ENCODE results near the gene C1orf210. TPM values are rescaled to one million over a fixed set of nuclear protein-coding genes. Genes with fewer than 3 reads are reported as not detected.

C1orf210 gene
- total RNA-seq (2021) (11.7 to 14.0 TPM (median 12.8 TPM) in 3 replicates), Bru-seq, nascent RNA (percentile 62 among the genes with signal in this experiment)
- long read RNA-seq, experiment 1, transcript C1orf210-202 (3 exons, 1,478 nt): major isoform, 23 of 26 reads
- long read RNA-seq, experiment 1, partial matches to known transcripts: 1 of 26 reads
- long read RNA-seq, experiment 1, other reads (novel, unspliced or antisense): 2 of 26 reads
- long read RNA-seq, experiment 2, transcript C1orf210-202 (3 exons, 1,478 nt): major isoform, 17 of 21 reads
- long read RNA-seq, experiment 2, partial matches to known transcripts: 0 of 21 reads
- long read RNA-seq, experiment 2, other reads (novel, unspliced or antisense): 4 of 21 reads
- long read RNA-seq, experiment 3, transcript C1orf210-202 (3 exons, 1,478 nt): major isoform, 10 of 10 reads
- long read RNA-seq, experiment 3, partial matches to known transcripts: 0 of 10 reads
- long read RNA-seq, experiment 3, other reads (novel, unspliced or antisense): 0 of 10 reads

DNA sequence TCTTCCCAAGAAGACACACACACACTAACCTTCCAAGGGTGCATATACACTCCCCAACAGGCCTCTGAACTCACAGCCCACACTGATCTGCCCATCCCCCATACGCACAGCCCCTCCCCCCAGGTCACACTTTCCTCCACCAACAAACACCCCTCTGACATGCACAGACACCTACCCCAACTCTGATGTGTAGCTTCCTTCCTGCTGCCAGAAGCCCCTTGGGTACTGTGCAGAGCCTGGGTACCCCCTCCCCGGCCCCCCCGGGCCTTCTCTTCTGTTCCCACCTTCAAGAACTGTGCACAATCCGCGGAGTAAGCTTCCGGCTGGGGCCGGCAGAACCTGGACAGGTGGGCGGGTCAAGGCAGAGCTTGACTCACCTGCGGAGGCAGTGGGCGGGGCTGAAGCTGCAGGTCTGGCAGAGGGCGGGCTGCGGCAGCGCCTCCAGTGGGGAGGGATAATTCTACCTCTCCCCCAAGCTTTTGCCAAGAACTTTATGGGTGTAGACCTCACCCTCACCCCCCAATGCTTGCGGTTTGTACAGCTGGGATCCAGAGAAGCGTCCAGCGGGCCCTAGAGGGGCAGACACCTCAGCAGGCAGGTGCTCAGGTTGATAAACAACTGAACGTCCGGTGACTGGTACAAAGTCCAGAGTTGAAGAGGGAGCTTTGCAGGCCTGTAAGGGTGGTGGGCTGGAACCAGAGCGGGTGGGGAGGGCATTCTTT, at the start of gene C1orf210:
Gene C1orf210 (minus strand): TSS at position 313 of the 722 bp plus-strand sequence. CDS start 2,311 bp downstream, outside the sequence.
- ATAC-seq (peak; percentile 97), DNase-seq (ENCODE audit: low spot score) (peak; percentile 98)
- ChIA-PET POLR2A (interaction anchor here (0.6 to 2.6 kb wide), 5 partner anchors 10 to 73 kb away, joined by 3 to 16 read pairs (median 4); partner anchors contain the start of genes CDC20 and TMEM125), CTCF (interaction anchor here (0.6 to 3.3 kb wide), 31 partner anchors 9 to 645 kb away, joined by 3 to 37 read pairs (median 5); partner anchors contain the start of genes CDC20, ELOVL1, HYI and KDM4A)
- Mint-ChIP-seq H3K9me3 (no peaks in the 10 kb centered on the region), H3K4me1 (peaks cover 34% of the 10 kb centered on the region), H3K36me3 (peaks cover 9% of the 10 kb centered on the region; the same call in 1 of the 2 replicates), H3K27ac (peak within 1 kb of the TSS; percentile 94), H3K4me3 (peak within 1 kb of the TSS; percentile 79), H3K27me3 (ENCODE audit: low read depth) (no peaks in the 10 kb centered on the region)
- TF ChIP-seq, protein P1, sequence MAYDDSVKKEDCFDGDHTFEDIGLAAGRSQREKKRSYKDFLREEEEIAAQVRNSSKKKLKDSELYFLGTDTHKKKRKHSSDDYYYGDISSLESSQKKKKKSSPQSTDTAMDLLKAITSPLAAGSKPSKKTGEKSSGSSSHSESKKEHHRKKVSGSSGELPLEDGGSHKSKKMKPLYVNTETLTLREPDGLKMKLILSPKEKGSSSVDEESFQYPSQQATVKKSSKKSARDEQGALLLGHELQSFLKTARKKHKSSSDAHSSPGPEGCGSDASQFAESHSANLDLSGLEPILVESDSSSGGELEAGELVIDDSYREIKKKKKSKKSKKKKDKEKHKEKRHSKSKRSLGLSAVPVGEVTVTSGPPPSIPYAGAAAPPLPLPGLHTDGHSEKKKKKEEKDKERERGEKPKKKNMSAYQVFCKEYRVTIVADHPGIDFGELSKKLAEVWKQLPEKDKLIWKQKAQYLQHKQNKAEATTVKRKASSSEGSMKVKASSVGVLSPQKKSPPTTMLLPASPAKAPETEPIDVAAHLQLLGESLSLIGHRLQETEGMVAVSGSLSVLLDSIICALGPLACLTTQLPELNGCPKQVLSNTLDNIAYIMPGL (CRISPR knock-in tag; IDR thresholded peaks at IDR 0.05): 0 out of 2 replicates have a peak, but pooled peaks have one; percentile 56
- TF ChIP-seq HMGA2 (CRISPR knock-in tag; IDR thresholded peaks at IDR 0.05) (no peak), NR1H2 (CRISPR knock-in tag; IDR thresholded peaks at IDR 0.05) (no peak), SP1 (CRISPR knock-in tag; conservative IDR thresholded peaks at IDR 0.05) (0 out of 2 replicates have a peak, but pooled peaks have one; percentile 67), TP53 (CRISPR knock-in tag; IDR thresholded peaks at IDR 0.05) (0 out of 2 replicates have a peak, but pooled peaks have one; percentile 18)
- TF ChIP-seq, protein P2, sequence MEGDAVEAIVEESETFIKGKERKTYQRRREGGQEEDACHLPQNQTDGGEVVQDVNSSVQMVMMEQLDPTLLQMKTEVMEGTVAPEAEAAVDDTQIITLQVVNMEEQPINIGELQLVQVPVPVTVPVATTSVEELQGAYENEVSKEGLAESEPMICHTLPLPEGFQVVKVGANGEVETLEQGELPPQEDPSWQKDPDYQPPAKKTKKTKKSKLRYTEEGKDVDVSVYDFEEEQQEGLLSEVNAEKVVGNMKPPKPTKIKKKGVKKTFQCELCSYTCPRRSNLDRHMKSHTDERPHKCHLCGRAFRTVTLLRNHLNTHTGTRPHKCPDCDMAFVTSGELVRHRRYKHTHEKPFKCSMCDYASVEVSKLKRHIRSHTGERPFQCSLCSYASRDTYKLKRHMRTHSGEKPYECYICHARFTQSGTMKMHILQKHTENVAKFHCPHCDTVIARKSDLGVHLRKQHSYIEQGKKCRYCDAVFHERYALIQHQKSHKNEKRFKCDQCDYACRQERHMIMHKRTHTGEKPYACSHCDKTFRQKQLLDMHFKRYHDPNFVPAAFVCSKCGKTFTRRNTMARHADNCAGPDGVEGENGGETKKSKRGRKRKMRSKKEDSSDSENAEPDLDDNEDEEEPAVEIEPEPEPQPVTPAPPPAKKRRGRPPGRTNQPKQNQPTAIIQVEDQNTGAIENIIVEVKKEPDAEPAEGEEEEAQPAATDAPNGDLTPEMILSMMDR (IDR thresholded peaks at IDR 0.05): peak; percentile 39
- TF ChIP-seq, protein P3, sequence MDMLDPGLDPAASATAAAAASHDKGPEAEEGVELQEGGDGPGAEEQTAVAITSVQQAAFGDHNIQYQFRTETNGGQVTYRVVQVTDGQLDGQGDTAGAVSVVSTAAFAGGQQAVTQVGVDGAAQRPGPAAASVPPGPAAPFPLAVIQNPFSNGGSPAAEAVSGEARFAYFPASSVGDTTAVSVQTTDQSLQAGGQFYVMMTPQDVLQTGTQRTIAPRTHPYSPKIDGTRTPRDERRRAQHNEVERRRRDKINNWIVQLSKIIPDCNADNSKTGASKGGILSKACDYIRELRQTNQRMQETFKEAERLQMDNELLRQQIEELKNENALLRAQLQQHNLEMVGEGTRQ (CRISPR knock-in tag; IDR thresholded peaks at IDR 0.05): no peak
- TF ChIP-seq, protein P4, sequence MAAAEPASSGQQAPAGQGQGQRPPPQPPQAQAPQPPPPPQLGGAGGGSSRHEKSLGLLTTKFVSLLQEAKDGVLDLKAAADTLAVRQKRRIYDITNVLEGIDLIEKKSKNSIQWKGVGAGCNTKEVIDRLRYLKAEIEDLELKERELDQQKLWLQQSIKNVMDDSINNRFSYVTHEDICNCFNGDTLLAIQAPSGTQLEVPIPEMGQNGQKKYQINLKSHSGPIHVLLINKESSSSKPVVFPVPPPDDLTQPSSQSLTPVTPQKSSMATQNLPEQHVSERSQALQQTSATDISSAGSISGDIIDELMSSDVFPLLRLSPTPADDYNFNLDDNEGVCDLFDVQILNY (CRISPR knock-in tag; IDR thresholded peaks at IDR 0.05): peak; percentile 63; the same call in 1 of the 2 replicates
- TF ChIP-seq, protein P5, sequence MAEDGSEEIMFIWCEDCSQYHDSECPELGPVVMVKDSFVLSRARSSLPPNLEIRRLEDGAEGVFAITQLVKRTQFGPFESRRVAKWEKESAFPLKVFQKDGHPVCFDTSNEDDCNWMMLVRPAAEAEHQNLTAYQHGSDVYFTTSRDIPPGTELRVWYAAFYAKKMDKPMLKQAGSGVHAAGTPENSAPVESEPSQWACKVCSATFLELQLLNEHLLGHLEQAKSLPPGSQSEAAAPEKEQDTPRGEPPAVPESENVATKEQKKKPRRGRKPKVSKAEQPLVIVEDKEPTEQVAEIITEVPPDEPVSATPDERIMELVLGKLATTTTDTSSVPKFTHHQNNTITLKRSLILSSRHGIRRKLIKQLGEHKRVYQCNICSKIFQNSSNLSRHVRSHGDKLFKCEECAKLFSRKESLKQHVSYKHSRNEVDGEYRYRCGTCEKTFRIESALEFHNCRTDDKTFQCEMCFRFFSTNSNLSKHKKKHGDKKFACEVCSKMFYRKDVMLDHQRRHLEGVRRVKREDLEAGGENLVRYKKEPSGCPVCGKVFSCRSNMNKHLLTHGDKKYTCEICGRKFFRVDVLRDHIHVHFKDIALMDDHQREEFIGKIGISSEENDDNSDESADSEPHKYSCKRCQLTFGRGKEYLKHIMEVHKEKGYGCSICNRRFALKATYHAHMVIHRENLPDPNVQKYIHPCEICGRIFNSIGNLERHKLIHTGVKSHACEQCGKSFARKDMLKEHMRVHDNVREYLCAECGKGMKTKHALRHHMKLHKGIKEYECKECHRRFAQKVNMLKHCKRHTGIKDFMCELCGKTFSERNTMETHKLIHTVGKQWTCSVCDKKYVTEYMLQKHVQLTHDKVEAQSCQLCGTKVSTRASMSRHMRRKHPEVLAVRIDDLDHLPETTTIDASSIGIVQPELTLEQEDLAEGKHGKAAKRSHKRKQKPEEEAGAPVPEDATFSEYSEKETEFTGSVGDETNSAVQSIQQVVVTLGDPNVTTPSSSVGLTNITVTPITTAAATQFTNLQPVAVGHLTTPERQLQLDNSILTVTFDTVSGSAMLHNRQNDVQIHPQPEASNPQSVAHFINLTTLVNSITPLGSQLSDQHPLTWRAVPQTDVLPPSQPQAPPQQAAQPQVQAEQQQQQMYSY (CRISPR knock-in tag; IDR thresholded peaks at IDR 0.05): no peak
- TF ChIP-seq, protein P6, sequence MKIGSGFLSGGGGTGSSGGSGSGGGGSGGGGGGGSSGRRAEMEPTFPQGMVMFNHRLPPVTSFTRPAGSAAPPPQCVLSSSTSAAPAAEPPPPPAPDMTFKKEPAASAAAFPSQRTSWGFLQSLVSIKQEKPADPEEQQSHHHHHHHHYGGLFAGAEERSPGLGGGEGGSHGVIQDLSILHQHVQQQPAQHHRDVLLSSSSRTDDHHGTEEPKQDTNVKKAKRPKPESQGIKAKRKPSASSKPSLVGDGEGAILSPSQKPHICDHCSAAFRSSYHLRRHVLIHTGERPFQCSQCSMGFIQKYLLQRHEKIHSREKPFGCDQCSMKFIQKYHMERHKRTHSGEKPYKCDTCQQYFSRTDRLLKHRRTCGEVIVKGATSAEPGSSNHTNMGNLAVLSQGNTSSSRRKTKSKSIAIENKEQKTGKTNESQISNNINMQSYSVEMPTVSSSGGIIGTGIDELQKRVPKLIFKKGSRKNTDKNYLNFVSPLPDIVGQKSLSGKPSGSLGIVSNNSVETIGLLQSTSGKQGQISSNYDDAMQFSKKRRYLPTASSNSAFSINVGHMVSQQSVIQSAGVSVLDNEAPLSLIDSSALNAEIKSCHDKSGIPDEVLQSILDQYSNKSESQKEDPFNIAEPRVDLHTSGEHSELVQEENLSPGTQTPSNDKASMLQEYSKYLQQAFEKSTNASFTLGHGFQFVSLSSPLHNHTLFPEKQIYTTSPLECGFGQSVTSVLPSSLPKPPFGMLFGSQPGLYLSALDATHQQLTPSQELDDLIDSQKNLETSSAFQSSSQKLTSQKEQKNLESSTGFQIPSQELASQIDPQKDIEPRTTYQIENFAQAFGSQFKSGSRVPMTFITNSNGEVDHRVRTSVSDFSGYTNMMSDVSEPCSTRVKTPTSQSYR (CRISPR knock-in tag; IDR thresholded peaks at IDR 0.05): peak; percentile 91
- TF ChIP-seq, protein P7, sequence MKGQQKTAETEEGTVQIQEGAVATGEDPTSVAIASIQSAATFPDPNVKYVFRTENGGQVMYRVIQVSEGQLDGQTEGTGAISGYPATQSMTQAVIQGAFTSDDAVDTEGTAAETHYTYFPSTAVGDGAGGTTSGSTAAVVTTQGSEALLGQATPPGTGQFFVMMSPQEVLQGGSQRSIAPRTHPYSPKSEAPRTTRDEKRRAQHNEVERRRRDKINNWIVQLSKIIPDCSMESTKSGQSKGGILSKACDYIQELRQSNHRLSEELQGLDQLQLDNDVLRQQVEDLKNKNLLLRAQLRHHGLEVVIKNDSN (CRISPR knock-in tag; IDR thresholded peaks at IDR 0.05): peak; percentile 21; the same call in 1 of the 2 replicates
- TF ChIP-seq, protein P8, sequence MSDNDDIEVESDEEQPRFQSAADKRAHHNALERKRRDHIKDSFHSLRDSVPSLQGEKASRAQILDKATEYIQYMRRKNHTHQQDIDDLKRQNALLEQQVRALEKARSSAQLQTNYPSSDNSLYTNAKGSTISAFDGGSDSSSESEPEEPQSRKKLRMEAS (CRISPR knock-in tag; IDR thresholded peaks at IDR 0.05): peak; percentile 66
- TF ChIP-seq, protein P9, sequence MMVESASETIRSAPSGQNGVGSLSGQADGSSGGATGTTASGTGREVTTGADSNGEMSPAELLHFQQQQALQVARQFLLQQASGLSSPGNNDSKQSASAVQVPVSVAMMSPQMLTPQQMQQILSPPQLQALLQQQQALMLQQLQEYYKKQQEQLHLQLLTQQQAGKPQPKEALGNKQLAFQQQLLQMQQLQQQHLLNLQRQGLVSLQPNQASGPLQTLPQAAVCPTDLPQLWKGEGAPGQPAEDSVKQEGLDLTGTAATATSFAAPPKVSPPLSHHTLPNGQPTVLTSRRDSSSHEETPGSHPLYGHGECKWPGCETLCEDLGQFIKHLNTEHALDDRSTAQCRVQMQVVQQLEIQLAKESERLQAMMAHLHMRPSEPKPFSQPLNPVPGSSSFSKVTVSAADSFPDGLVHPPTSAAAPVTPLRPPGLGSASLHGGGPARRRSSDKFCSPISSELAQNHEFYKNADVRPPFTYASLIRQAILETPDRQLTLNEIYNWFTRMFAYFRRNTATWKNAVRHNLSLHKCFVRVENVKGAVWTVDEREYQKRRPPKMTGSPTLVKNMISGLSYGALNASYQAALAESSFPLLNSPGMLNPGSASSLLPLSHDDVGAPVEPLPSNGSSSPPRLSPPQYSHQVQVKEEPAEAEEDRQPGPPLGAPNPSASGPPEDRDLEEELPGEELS (CRISPR knock-in tag; IDR thresholded peaks at IDR 0.05): no peak
